NCI-H748 treated with DMSO at 0.1 percent for 48 hours (cell line): ENCODE data around the gene MRPL20.
"Not testable (repeated sequence)": the region's sequence is repeated elsewhere in the genome, so short reads cannot be mapped to it uniquely, and the experiment has no call there.

Experiments used
- DNase-seq: peaks from one replicate; lab custom pipeline; 2025; lab: John Stamatoyannopoulos, UW

The MRPL20 gene

DNA sequence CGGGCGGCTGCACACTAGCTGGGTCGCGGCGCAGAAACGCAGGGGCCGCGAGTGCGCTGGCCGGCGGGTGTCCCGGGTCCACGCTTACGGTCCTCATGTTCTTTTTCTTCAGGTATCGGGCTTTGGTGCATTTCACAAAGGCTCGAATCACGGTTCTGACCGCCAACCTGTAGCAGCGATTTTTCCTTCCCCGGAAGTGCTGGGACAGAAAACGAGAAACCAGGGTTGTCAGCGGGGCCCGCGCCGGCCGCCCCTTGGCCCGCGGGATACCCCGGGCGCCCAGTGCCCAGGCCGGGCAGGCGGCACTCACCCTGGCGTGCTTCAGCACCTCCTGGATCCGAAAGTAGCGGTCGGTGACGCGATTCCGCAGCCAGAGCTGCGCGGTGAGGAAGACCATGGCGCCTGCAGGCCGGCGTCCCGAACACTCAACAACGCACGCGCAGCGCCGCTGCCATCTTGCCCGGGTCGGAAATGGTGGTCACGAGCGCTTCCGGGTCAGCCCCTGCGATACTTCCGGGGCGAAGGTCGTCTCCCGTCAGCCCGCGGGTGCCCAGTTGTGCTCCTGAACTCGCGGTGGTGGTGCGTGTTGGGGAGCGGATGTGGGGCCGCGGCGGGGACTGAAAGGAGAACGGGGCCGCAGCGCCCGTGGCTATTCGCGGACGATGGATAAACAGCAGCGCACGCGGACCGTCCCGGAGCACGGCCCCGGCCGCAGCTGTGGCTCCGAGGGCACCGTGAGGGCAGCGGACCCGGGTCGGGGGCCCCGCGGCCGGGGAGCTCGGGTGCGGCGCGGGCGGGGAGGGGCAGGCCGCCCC is at the start of gene MRPL20:
Gene MRPL20 (minus strand): TSS at position 473 of the 815 bp plus-strand sequence. CDS start 76 bp downstream, at position 397.
- peak; percentile 22 for DNase-seq

DNA sequence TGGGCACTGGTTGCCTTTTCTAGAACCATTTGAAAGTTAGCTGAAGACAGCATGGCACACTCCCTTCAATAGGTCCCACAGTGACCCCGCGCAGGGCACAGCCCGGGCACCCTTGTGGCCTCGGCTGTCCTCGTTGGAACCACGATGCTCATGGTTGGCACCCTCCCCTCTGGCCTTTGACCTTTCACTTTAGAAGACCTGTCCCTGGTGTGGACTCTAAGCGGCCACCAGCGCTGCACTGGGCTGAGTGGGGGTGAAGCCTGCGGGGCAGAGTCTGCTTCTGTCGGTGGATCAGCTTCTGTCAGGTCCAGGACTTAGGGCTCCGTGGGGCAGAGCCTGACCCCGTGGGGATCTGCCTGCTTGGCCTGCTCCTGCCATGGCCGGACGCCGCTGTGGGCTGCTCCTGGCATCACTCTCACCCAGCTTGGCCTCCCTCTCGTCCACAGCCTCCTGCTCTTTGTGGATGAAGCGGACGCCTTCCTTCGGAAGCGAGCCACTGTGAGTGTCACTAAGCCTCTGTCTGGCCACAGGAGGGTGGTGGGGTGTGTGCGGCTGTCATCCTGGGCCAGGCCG is 49.7 kb upstream of the MRPL20 start:
- DNase-seq, result not testable (repeated sequence)

DNA sequence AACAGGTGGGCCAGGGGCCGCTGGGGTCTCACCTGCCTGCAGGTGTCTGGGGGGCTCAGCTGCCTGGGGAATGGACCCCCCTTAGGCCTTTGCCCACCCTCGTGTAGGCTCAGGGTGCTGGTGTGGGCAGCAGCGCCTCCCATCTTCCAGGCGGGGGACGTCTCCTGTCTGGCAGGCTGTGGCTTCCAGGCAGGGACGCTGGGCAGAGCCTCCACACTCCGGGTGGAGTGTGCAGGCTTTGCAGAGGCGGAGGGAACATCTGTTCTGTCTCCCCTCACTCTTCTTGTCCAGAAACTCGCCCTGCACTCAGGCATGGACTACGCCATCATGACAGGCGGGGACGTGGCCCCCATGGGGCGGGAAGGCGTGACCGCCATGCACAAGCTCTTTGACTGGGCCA is 48.8 kb upstream of the MRPL20 start:
- DNase-seq, result not testable (repeated sequence)

DNA sequence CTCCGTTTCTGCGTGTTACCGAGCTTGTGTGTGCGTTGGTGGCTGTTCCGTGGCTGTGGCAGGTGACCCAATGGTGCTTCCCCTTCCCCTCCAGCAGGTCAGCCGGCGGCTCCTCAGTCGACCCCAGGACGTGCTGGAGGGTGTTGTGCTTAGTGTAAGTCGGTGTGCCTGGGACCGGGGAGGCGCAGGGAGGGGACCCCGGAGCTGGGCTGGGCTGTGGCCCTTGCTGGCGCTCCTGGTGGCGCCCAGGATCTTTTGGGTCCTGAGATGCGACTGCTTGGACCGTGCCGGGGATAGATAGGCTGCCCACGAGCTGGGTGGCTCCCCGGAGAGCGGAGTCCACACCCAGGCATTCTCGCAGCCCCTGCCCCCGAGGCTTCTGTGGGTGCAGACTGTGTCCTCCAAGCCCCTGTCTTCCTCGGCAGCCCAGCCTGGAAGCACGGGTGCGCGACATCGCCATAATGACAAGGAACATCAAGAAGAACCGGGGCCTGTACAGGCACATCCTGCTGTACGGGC is 48.3 kb upstream of the MRPL20 start:
- DNase-seq, result no peak

DNA sequence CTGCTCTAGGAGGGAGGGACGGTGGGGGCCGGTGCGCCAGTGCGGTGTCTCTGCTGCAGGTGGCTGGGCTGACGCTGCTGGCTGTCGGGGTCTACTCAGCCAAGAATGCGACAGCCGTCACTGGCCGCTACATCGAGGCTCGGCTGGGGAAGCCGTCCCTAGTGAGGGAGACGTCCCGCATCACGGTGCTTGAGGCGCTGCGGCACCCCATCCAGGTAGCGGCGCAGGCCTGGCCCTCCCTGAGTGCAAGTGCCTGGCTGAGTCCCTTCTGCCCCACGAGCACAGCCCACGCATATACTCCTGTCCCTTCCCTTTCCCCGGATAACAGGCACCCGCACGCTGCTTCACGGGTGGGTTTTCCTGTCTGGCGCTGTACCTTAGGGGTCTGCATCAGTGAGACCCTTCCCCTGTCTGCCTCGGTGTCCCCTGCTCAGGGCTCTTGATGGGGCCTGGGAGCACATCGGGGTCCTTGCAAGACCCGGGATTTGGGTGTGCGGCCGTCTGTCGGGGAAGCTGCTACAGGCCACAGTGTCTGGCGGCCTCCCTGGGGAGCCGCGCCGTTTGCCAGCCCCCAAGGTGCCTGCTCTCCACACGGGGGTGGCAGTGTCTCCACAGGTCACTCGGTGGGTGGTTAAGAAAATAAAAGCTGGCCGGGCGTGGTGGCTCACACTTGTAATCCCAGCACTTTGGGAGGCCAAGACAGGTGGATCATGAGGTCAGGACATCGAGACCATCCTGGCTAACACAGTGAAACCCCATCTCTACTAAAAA is 47.4 kb upstream of the MRPL20 start:
- DNase-seq, result not testable (repeated sequence)

DNA sequence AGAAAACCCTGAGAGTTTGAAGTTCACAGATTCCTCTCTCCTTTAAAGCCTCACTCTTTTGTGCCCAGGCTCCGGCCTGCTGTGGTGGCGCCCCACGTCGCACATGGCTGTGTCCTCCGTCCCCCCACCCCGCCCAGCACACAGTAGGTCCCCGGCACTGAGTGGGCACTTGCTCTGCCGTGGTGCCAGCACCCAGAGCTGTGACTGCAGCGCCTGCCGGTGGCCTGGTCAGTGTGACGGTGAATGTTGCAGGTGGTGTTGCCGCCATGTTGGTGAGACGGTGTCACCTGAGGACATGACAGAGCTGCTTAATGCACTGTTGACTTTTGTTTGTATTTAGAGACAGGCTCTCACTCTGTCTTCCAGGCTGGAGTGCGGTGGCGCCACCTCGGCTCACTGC is 45.8 kb upstream of the MRPL20 start:
- no peak for DNase-seq

DNA sequence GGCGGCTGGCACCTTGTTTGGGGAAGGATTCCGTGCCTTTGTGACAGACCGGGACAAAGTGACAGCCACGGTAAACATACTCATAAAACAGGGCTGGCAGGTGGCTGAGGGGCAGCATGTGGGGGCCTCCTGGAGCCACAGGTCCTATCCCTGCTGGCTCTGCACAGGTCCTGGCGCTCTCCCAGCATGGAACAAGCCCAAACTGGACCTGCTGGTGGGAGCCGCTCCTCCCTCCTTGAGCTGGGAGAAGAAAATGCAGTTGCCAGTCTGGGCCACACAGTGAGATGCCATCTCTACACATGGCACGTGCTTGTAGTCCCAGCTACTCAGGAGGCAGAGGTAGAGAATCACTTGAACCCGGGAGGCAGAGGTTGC is 45.3 kb upstream of the MRPL20 start:
- DNase-seq, result not testable (repeated sequence)

DNA sequence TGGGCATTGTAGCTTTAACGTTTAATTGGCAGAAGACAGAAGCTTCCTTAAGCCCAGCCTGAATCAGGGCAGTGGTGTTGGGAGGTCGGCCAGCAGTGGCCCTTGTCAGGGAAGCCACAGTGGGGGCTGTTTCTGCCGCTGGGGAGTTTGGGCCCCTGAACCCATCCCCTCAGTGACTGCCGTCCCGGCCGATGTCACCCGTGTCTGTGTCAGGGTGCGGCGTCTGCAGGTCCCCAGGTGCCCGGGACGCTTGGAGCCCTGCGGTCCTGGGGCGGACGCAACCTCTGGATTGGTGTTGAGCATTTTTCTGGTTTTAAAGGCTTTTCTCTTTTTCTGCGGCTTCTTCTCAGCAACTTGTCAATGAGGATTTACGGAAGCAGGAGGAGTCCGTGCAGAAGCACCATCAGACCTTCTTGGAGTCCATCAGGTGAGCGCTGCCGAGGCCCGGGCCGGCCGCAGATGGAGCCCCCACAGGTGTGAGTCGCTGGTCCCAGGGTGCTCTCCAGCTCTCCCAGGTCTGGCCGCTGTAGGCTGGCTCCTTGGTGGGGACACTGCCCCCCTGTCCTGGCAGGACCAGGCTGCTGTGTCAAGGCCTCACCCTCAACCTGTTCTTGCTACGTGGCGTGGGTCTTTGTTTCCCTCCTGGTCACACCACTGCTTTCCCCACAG is 44.7 kb upstream of the MRPL20 start:
- no peak for DNase-seq

DNA sequence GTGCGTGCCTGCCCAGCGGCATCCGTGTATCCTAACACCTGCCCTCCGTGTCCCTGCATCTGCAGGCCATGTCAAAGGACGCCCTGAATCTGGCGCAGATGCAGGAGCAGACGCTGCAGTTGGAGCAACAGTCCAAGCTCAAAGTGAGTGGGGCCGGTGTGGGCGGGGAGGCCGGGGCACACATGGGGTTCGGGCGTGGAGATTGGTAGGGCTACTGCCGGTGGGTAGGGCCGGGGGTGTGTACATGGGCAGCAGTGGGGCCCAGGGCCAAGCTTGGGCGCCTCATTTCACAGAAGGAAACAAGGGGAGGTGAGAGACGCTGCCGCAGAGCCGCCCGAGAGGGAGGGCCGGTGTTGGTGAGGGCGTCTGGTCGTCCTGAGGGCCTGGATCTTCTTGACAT is 43.5 kb upstream of the MRPL20 start:
- not testable (repeated sequence) for DNase-seq

DNA sequence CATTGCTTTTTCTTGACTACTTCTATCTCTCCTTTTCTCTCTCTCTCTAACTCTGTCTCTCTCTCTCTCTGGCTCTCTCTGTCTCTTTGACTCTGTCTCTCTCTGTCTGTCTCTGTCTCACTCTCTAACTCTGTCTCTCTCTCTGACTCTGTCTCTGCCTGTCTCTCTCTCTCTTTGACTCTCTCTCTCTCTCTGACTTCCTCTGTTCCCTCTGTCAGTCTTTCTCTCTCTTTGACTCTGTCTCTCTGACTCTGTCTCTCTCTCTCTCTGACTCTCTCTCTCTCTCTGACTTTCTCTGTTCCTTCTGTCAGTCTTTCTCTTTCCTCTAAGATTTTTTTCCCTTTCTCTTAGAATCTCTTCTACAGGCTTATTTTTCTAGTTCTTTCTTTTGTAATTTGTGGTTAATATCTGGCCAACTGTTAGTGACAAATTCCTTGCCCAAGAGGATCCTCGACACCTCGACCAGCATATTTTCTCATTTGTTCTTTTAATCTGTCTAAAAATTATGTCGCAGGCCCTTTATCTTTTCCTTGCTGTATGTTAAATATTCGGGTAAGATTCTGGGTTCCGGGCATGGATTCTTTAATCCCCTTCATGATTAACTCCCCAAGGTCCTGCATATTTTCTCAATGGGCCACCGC is 42.1 kb upstream of the MRPL20 start, which contains the start of gene ATAD3C:
Gene ATAD3C (plus strand): TSS at position 591 of the 641 bp plus-strand sequence. CDS start 995 bp downstream, outside the sequence.
- DNase-seq, result no peak

DNA sequence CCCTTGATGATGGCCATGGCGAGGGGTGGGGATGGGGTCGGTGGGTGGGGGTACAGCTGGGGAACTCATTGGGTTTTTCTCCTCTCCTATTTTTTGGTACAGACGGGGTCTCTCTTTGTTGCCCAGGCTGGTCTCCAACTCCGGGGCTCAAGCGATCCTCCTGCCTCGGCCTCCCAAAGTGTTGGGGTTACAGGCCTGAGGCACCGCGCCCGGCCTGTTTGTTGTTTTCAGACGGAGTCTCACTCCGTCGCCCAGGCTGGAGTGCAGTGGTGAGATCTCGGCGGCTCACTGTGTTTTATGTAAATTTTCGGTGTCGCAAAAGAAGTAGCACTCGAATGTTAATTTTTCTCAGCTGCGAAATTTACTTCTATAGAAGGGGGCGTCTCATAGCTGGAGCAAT is 39.5 kb upstream of the MRPL20 start:
- not testable (repeated sequence) for DNase-seq

DNA sequence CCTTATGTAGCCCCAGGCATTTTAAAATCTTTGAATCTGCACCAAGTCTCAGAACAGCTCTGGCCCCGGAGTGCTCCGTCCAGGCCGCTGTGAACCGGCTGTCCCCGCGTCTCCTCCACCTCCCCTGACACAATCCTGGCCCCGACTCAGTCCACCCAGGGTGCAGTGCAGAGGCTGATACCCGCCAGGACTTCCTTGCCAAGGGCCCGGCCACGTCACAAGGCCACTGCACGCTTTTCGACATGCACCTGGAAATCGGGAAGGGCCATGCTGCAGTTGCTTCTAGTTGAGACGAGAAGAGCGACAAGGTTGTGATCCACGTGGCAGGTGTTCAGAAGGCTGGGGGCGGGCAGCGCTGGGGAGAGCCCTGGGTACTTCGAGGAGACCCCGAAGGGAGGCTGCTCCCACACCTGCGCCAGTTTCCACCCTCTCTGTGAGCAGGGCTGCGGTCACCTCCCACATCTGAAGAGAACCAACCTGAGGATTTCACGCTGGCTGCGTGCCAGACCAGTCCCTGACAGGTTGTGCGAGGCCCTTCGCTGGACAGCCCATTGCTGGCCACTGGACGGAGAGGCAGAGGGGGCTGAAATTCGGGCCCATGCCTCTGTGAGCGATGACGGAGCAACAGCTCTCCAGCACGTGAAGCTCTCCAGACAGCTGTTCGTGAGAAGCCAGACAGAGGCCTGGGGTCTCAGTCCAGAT is 35.1 kb upstream of the MRPL20 start:
- DNase-seq, result no peak

DNA sequence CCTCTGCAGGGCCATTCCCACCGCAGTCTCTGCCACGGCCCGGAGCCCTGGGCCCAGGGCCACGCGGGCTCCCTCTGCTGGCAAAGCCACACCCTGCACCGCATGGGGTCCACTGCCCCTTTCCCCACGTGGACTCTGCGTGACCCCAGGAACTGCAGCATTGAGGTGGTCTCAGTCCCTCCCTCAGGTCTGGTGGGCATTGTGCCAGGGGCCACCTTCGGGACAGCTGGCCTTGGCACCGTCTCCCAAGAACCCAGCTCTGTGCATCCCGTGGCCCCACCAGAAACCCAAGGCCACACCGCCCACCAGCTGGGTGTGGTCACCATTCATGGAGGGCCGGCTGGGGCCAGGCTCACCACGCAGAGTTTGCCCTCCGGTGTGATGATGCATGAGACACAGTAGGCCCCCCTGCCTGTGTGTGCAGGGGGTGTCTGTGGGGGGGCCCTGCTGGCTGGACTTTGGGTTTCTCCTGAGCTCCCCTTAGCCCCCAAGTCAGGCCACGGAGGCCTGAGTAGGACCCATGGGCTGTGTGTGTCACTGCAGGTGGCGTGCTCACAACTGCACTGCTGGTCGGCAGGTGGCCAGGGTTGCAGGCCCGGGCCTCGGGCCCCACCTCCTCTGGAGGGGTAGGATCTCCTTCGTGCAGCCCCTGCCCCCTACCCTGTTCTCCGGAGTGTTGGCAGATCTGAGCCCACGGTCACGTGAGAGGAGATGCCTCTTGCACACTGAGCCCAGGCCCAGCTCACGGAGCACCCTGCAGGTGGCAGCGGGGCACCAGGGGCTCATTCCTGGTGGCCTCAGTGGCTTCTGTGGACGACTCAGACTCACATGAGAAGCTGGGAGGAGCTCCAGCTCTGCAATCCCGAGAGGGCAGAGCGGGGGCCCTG is 34.2 kb upstream of the MRPL20 start:
- DNase-seq, result no peak

DNA sequence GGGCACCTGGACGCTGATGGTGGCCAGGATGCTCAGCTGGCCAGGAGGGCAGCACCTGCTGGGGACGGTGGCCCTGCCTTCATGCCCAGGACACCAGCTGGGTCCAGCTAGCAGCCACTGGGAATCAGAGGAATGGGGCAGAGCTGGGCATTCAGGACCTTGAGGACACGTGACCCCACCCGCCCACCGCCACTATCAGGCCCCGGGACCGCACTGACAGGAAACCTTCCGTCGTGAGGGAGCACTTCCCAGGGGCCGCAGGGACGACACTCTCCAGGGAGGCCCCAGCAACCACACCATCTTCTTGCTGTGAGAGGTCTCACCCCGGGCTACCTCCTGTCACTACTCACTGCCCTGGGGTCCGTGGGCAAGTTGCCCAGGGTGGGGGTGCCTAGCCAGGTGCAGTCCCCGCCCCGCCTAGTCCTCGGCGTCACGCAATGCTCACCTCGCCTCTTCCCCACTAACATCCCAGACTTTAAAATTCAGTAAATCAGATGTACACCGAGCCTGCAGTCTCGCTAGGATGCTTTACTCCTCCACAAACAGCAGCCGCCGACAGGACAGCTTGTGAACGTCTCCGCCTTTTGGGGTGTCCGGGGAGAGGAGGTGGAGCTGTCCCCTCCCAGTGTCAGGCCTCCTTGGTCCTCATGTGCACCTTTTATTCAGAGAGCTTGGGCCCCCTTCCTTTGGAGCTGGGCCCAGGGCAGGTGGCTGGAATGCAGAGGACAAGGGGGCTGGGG is 33.3 kb upstream of the MRPL20 start:
- no peak for DNase-seq

DNA sequence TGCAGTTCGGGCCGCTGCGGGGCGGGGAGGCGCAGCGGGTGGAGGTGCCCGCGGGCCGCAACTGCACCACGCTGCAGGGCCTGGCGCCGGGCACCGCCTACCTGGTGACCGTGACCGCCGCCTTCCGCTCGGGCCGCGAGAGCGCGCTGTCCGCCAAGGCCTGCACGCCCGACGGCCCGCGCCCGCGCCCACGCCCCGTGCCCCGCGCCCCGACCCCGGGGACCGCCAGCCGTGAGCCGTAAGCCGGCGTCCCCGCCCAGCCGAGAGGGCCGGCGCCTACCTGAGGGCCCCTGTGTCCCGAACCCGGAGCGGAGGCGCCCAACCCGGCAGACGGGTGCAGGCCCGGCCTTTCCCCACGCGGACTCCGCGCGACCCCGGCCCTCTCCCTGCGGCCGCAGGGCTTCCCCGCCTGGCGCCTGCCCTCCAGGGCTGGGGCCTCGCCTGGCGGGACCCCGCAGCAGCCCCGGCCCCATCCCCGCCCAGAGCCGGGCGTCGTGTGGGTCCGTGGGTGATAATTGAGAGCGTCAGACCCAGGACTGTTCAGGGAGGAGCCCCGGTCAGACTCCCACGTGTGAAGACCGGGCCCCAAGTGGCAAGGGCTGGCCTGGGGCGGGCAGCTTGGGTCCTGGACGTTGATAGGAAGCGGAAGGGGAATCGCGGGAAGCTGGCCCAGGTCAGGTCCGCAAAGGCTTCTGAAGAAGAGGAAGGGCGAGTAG is 32.6 kb upstream of the MRPL20 start:
- no peak for DNase-seq

DNA sequence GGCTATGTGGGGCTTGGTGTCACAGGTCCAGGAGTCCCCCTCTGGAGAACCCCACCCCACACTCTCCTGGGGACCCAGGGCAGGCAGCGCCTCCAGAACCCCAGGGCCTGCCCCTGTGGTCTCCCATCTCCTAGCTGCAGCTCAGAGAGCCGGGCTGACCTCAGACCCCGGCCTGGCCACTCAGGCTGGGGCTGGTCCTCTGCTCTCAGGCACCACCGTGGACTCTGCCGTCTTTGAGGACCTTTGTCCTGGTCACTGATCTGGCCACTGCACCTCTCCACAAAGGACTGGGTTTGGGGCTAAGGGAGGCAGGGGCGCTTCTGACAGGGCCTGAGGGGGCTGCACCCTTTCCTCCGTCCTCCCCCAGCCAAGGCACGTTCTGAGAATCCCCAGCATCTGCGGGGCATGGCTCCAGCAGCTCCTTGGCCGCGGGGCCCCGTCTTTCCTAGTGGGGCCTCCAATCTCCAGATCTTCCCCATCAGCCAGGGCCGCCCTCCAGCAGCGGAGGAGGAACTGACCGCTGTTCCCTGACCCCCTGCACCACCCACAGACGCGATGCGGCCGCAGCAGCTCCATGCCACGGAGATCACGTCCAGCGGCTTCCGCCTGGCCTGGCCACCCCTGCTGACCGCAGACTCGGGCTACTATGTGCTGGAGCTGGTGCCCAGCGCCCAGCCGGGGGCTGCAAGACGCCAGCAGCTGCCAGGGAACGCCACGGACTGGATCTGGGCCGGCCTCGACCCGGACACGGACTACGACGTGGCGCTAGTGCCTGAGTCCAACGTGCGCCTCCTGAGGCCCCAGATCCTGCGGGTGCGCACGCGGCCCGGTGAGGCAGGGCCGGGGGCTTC is 31.7 kb upstream of the MRPL20 start:
- DNase-seq, result no peak

DNA sequence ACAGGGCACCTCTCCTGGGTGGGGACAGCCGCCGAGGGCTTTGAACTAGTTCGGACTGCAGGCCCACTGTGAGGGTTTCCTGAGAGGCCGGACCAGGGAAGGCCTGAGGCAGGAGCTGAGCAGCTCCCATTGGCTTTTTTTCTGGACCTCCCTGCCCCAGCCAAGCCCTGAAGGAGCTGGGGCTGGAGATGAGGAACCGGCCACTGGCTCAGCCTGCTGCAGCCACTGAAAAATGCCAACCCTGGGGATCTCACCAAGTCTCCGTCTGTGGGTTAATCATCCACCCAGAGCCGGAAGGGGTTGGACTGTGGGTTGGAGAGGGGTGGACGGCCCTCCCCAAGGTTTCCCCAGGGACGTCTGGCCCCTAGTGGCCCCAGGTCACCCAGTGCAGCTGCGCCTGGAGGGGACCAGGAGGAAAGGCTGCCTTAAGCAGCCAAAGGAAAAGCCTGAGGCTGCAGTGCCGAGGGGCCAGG is 30.8 kb upstream of the MRPL20 start:
- DNase-seq, result no peak
